ENCODE data around the gene GNG14. TPM values are rescaled to one million over a fixed set of nuclear protein-coding genes. Genes with fewer than 3 reads are reported as not detected.

GNG14 gene
- total and polyA plus RNA-seq, 2 of the 13 experiments (the other 11 are each of a cell fraction or from before 2014, with no cell fraction given) = not detected

- TF ChIP-seq, protein P1, sequence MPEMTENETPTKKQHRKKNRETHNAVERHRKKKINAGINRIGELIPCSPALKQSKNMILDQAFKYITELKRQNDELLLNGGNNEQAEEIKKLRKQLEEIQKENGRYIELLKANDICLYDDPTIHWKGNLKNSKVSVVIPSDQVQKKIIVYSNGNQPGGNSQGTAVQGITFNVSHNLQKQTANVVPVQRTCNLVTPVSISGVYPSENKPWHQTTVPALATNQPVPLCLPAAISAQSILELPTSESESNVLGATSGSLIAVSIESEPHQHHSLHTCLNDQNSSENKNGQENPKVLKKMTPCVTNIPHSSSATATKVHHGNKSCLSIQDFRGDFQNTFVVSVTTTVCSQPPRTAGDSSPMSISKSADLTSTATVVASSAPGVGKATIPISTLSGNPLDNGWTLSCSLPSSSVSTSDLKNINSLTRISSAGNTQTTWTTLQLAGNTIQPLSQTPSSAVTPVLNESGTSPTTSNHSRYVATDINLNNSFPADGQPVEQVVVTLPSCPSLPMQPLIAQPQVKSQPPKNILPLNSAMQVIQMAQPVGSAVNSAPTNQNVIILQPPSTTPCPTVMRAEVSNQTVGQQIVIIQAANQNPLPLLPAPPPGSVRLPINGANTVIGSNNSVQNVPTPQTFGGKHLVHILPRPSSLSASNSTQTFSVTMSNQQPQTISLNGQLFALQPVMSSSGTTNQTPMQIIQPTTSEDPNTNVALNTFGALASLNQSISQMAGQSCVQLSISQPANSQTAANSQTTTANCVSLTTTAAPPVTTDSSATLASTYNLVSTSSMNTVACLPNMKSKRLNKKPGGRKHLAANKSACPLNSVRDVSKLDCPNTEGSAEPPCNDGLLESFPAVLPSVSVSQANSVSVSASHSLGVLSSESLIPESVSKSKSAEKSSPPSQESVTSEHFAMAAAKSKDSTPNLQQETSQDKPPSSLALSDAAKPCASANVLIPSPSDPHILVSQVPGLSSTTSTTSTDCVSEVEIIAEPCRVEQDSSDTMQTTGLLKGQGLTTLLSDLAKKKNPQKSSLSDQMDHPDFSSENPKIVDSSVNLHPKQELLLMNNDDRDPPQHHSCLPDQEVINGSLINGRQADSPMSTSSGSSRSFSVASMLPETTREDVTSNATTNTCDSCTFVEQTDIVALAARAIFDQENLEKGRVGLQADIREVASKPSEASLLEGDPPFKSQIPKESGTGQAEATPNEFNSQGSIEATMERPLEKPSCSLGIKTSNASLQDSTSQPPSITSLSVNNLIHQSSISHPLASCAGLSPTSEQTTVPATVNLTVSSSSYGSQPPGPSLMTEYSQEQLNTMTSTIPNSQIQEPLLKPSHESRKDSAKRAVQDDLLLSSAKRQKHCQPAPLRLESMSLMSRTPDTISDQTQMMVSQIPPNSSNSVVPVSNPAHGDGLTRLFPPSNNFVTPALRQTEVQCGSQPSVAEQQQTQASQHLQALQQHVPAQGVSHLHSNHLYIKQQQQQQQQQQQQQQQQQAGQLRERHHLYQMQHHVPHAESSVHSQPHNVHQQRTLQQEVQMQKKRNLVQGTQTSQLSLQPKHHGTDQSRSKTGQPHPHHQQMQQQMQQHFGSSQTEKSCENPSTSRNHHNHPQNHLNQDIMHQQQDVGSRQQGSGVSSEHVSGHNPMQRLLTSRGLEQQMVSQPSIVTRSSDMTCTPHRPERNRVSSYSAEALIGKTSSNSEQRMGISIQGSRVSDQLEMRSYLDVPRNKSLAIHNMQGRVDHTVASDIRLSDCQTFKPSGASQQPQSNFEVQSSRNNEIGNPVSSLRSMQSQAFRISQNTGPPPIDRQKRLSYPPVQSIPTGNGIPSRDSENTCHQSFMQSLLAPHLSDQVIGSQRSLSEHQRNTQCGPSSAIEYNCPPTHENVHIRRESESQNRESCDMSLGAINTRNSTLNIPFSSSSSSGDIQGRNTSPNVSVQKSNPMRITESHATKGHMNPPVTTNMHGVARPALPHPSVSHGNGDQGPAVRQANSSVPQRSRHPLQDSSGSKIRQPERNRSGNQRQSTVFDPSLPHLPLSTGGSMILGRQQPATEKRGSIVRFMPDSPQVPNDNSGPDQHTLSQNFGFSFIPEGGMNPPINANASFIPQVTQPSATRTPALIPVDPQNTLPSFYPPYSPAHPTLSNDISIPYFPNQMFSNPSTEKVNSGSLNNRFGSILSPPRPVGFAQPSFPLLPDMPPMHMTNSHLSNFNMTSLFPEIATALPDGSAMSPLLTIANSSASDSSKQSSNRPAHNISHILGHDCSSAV (CRISPR knock-in tag; IDR thresholded peaks at IDR 0.05; ENCODE audit: borderline replicate concordance) = no peak
- TF ChIP-seq ZNF329 (CRISPR knock-in tag; IDR thresholded peaks at IDR 0.05; ENCODE audit: low read depth) = no peak
- TF ChIP-seq FOXP4 (CRISPR knock-in tag; IDR thresholded peaks at IDR 0.05) = no peak; the same call in 1 of the 2 replicates
- TF ChIP-seq ZNF263 (CRISPR knock-in tag; IDR thresholded peaks at IDR 0.05) = no peak
- TF ChIP-seq, protein P2, sequence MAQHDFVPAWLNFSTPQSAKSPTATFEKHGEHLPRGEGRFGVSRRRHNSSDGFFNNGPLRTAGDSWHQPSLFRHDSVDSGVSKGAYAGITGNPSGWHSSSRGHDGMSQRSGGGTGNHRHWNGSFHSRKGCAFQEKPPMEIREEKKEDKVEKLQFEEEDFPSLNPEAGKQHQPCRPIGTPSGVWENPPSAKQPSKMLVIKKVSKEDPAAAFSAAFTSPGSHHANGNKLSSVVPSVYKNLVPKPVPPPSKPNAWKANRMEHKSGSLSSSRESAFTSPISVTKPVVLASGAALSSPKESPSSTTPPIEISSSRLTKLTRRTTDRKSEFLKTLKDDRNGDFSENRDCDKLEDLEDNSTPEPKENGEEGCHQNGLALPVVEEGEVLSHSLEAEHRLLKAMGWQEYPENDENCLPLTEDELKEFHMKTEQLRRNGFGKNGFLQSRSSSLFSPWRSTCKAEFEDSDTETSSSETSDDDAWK (CRISPR knock-in tag; IDR thresholded peaks at IDR 0.05) = no peak
- TF ChIP-seq ONECUT2 (CRISPR knock-in tag; IDR thresholded peaks at IDR 0.05) = no peak
- no peak for TF ChIP-seq ZNF562 (CRISPR knock-in tag; IDR thresholded peaks at IDR 0.05; ENCODE audit: borderline replicate concordance)
- TF ChIP-seq ZNF451 (CRISPR knock-in tag; IDR thresholded peaks at IDR 0.05) = no peak
- TF ChIP-seq, protein P3, sequence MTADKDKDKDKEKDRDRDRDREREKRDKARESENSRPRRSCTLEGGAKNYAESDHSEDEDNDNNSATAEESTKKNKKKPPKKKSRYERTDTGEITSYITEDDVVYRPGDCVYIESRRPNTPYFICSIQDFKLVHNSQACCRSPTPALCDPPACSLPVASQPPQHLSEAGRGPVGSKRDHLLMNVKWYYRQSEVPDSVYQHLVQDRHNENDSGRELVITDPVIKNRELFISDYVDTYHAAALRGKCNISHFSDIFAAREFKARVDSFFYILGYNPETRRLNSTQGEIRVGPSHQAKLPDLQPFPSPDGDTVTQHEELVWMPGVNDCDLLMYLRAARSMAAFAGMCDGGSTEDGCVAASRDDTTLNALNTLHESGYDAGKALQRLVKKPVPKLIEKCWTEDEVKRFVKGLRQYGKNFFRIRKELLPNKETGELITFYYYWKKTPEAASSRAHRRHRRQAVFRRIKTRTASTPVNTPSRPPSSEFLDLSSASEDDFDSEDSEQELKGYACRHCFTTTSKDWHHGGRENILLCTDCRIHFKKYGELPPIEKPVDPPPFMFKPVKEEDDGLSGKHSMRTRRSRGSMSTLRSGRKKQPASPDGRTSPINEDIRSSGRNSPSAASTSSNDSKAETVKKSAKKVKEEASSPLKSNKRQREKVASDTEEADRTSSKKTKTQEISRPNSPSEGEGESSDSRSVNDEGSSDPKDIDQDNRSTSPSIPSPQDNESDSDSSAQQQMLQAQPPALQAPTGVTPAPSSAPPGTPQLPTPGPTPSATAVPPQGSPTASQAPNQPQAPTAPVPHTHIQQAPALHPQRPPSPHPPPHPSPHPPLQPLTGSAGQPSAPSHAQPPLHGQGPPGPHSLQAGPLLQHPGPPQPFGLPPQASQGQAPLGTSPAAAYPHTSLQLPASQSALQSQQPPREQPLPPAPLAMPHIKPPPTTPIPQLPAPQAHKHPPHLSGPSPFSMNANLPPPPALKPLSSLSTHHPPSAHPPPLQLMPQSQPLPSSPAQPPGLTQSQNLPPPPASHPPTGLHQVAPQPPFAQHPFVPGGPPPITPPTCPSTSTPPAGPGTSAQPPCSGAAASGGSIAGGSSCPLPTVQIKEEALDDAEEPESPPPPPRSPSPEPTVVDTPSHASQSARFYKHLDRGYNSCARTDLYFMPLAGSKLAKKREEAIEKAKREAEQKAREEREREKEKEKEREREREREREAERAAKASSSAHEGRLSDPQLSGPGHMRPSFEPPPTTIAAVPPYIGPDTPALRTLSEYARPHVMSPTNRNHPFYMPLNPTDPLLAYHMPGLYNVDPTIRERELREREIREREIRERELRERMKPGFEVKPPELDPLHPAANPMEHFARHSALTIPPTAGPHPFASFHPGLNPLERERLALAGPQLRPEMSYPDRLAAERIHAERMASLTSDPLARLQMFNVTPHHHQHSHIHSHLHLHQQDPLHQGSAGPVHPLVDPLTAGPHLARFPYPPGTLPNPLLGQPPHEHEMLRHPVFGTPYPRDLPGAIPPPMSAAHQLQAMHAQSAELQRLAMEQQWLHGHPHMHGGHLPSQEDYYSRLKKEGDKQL (CRISPR knock-in tag; IDR thresholded peaks at IDR 0.05; ENCODE audit: low read depth) = no peak
- TF ChIP-seq, protein P4, sequence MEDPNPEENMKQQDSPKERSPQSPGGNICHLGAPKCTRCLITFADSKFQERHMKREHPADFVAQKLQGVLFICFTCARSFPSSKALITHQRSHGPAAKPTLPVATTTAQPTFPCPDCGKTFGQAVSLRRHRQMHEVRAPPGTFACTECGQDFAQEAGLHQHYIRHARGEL (CRISPR knock-in tag; IDR thresholded peaks at IDR 0.05) = no peak
These were observed 6.5 kb upstream of the GNG14 start, which contains the start of gene DHPS (continued) for GRCh38 chr19:12681074-12681987.
